Astrocyte (in vitro differentiated cells and primary cell): ENCODE data around the gene CSGALNACT2. TPM values are rescaled to one million over a fixed set of nuclear protein-coding genes. Genes with fewer than 3 reads are reported as not detected.

Experiments
- DNase-seq: peaks from one replicate; pipeline ENCODE4 v3.0.0-alpha.2; 2010; ENCODE audit warnings: low read depth
- FAIRE-seq: peaks from 2 replicates; lab custom pipeline; 2011; peaks lifted over from hg19 to GRCh38; lab: Jason Lieb, UNC
- H2AFZ ChIP-seq: 2 replicates; pipeline ENCODE4 v1.6.0; 2012; ENCODE audit warnings: low read depth, low read length, inconsistent platforms
- H3K27ac ChIP-seq: 2 replicates; pipeline ENCODE4 v1.5.1; 2011; ENCODE audit warnings: low read depth, low read length, inconsistent platforms
- H3K27me3 ChIP-seq: 2 replicates; pipeline ENCODE4 v1.6.0; 2011; ENCODE audit warnings: low read length, inconsistent platforms; ENCODE audit not compliant: insufficient read depth
- H3K36me3 ChIP-seq: 2 replicates; pipeline ENCODE4 v1.5.1; 2011; ENCODE audit warnings: low read length, inconsistent platforms; ENCODE audit not compliant: insufficient read depth
- H3K4me1 ChIP-seq: 2 replicates; pipeline ENCODE4 v1.5.1; 2011; ENCODE audit warnings: low read length, inconsistent platforms; ENCODE audit not compliant: insufficient read depth
- H3K4me2 ChIP-seq: 2 replicates; pipeline ENCODE4 v1.6.0; 2012; ENCODE audit warnings: low read length, inconsistent platforms
- H3K4me3 ChIP-seq: 2 replicates; pipeline ENCODE4 v1.5.1; 2011; ENCODE audit warnings: low read depth, mild to moderate bottlenecking, low read length, inconsistent platforms; ENCODE audit not compliant: insufficient read depth
- H3K79me2 ChIP-seq: 2 replicates; pipeline ENCODE4 v1.6.0; 2012; ENCODE audit warnings: mild to moderate bottlenecking, low read length, inconsistent platforms; ENCODE audit not compliant: insufficient read depth
- H3K9ac ChIP-seq: 2 replicates; pipeline ENCODE4 v1.6.0; 2012; ENCODE audit warnings: mild to moderate bottlenecking, low read length, inconsistent platforms
- H3K9me3 ChIP-seq: 2 replicates; pipeline ENCODE4 v1.5.1; 2012; ENCODE audit warnings: low read depth, mild to moderate bottlenecking, low read length, inconsistent platforms; ENCODE audit not compliant: insufficient read depth
- H4K20me1 ChIP-seq: 2 replicates; pipeline ENCODE4 v1.6.0; 2012; ENCODE audit warnings: low read length, inconsistent platforms; ENCODE audit not compliant: insufficient read depth
- H3K27ac Mint-ChIP-seq: one replicate; pipeline ENCODE4 v1.8.0; 2021; ENCODE audit warnings: mild to moderate bottlenecking, mixed read lengths; ENCODE audit not compliant: unreplicated experiment
- H3K27me3 Mint-ChIP-seq: one replicate; pipeline ENCODE4 v1.8.0; 2021; ENCODE audit warnings: low read depth, mixed read lengths; ENCODE audit not compliant: unreplicated experiment
- H3K36me3 Mint-ChIP-seq: one replicate; pipeline ENCODE4 v1.8.0; 2021; ENCODE audit warnings: low read depth, mixed read lengths; ENCODE audit not compliant: unreplicated experiment
- H3K4me1 Mint-ChIP-seq: one replicate; pipeline ENCODE4 v1.8.0; 2021; ENCODE audit warnings: low read depth, mixed read lengths; ENCODE audit not compliant: unreplicated experiment
- H3K4me3 Mint-ChIP-seq: one replicate; pipeline ENCODE4 v1.8.0; 2021; ENCODE audit warnings: mild to moderate bottlenecking, moderate library complexity, mixed read lengths; ENCODE audit not compliant: unreplicated experiment
- H3K9me3 Mint-ChIP-seq: one replicate; pipeline ENCODE4 v1.8.0; 2021; ENCODE audit warnings: mild to moderate bottlenecking, mixed read lengths; ENCODE audit not compliant: unreplicated experiment
- CTCF ChIP-seq: IDR thresholded peaks from 2 replicates; pipeline ENCODE4 v1.5.1; 2011; ENCODE audit warnings: low read depth, mild to moderate bottlenecking, inconsistent platforms, low read length, moderate library complexity; ENCODE audit not compliant: insufficient read depth
- EZH2 ChIP-seq: IDR thresholded peaks from 2 replicates; pipeline ENCODE4 v1.6.1; 2012; ENCODE audit warnings: mild to moderate bottlenecking, low read length, inconsistent platforms; ENCODE audit not compliant: insufficient read depth
- total RNA-seq: library from RNA; stranded (reverse); gene quantifications from 2 replicates; pipeline ENCODE4 v1.2.1, GENCODE V29; 2021

The CSGALNACT2 gene
- total RNA-seq, 1 donor from 2014 or later, result 28.5 TPM

DNA sequence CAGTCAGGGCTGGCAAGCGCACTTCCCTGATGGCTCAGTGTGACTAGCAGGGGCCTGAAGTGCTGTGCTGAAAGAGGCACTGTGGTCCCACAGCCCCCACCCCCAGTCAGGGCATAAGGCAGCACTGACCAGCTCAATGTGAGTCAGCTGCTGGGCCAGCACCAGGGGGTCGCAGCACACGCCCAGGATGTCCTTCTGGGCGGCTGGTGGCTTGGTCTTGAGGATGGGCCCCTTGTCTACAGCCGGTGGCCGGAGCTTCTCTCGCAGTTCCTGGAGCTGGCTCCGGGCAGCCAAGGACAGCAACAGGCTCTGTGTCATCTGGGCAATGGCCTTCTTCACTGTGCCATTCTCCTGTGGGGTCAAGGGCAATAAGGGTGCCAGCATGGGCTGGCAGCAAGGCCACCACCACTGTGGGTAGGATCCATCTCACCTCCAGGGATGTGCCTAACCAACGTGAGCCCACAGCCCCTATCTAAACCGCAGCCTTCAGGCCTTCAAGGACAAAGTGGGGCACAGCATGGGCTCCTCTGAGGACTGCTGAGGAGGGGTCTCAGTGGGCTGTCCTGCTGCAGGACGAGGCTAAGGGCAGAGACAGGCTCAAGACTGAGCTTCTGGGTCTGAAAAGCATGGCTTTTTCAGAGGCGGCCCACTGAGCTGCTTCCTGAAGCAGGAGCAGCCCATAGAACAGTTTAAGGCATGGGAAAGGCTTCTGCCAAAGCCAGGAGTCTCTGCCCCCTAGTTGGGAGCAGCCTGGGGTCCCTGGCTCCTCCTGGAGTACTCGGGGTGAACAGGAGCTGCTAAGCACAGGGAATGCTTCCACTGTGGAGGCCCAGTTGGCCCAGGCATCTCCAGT, 62.5 kb downstream of the CSGALNACT2 start:
- no peak overlapping the region for H3K4me3 Mint-ChIP-seq
- TF ChIP-seq EZH2 (no peak), CTCF (no peak)
- no peaks in the 10 kb centered on the region for H3K9me3 Mint-ChIP-seq
- DNase-seq, result no peak
- Histone ChIP-seq H3K36me3 (no peaks in the 10 kb centered on the region), H3K27ac (no peak overlapping the region), H2AFZ (no peak overlapping the region), H3K79me2 (no peaks in the 10 kb centered on the region), H3K4me3 (no peak overlapping the region), H3K9ac (no peak overlapping the region), H3K9me3 (no peaks in the 10 kb centered on the region), H3K4me1 (peaks cover 4% of the 10 kb centered on the region), H4K20me1 (no peaks in the 10 kb centered on the region), H3K27me3 (no peaks in the 10 kb centered on the region), H3K4me2 (no peak overlapping the region)
- no peak overlapping the region for H3K27ac Mint-ChIP-seq
- H3K4me1 Mint-ChIP-seq, result no peaks in the 10 kb centered on the region
- no peak for FAIRE-seq
- H3K27me3 Mint-ChIP-seq, result no peaks in the 10 kb centered on the region
- peaks cover 18% of the 10 kb centered on the region for H3K36me3 Mint-ChIP-seq

DNA sequence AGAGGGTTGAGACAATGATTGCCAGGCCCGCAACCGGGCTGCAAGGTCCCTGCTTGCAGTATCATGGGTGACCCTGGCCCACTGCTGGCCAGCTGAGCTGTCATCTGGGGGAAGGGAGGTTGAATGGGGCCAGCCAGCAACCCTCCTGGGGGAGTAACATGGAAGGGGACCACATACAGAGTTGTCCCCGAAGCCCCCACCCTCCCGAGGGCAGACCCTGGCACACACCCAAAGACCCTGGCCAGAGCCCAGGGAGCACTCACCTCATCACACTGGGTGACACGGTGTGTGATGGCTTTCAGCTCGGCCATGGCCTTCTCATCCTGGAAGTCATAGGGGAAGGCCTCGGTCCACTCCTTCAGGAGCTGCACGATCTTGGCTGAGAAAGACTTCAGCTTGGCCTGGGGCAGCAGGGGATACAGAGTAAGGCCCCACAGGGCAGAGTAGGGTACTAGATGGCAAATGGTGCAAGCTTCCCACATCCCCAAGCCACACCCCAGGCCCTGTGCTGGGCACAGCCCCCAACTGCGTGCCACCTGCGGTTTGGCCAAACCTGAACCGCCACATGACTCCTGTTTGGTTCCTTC, 63.4 kb downstream of the CSGALNACT2 start:
- no peak overlapping the region for H3K27ac Mint-ChIP-seq
- Histone ChIP-seq H3K36me3 (no peaks in the 10 kb centered on the region), H3K9ac (no peak overlapping the region), H3K27me3 (no peaks in the 10 kb centered on the region), H4K20me1 (no peaks in the 10 kb centered on the region), H3K4me2 (peak overlapping the region; percentile 78), H3K27ac (no peak overlapping the region), H3K79me2 (no peaks in the 10 kb centered on the region), H3K4me1 (peaks cover 4% of the 10 kb centered on the region), H2AFZ (no peak overlapping the region), H3K9me3 (no peaks in the 10 kb centered on the region), H3K4me3 (no peak overlapping the region)
- TF ChIP-seq EZH2, result no peak
- TF ChIP-seq CTCF, result no peak
- no peaks in the 10 kb centered on the region for H3K9me3 Mint-ChIP-seq
- FAIRE-seq, result no peak
- no peaks in the 10 kb centered on the region for H3K4me1 Mint-ChIP-seq
- peaks cover 3% of the 10 kb centered on the region for H3K27me3 Mint-ChIP-seq
- DNase-seq, result no peak
- peaks cover 17% of the 10 kb centered on the region for H3K36me3 Mint-ChIP-seq
- peak overlapping the region; percentile 83 for H3K4me3 Mint-ChIP-seq
